K562 (cell line): ENCODE measurements around the gene PPP3CB. TPM values are rescaled to one million over a fixed set of nuclear protein-coding genes. Genes with fewer than 3 reads are reported as not detected.

ENCODE experiments used
- BHLHE40 ChIP-seq: IDR thresholded peaks from 2 replicates; pipeline ENCODE4 v1.6.1; 2011; ENCODE audit warnings: low read length, improper control_type of control experiment
- DMBX1 ChIP-seq: fragments of 250-450 bp; sonication (Bioruptor Pico); IDR thresholded peaks from 2 replicates; pipeline ENCODE4 v1.8.0; 2022; ENCODE audit warnings: inconsistent platforms, mild to moderate bottlenecking, moderate library complexity, borderline replicate concordance
- ETV5 ChIP-seq: sonication (generic); formaldehyde crosslinking; IDR thresholded peaks from 2 replicates; pipeline ENCODE4 v1.4.0; 2020; ENCODE audit warnings: low read depth, mild to moderate bottlenecking, missing genetic modification reagents
- FIP1L1 ChIP-seq: fragments of 200-400 bp; formaldehyde crosslinking; IDR thresholded peaks from 2 replicates; pipeline ENCODE4 v1.6.1; 2018; ENCODE audit warnings: mild to moderate bottlenecking, low read depth, low read length; ENCODE audit not compliant: poor library complexity, severe bottlenecking
- GATA2 ChIP-seq: sonication (generic); formaldehyde crosslinking; IDR thresholded peaks from 2 replicates; pipeline ENCODE4 v1.4.0; 2020; ENCODE audit warnings: mild to moderate bottlenecking, missing genetic modification reagents
- GTF2F1 ChIP-seq: IDR thresholded peaks from 2 replicates; pipeline ENCODE4 v1.6.1; 2011; ENCODE audit warnings: low read depth, low read length, improper control_type of control experiment
- HDAC2 ChIP-seq: fragments of 450-650 bp; IDR thresholded peaks from 2 replicates; pipeline ENCODE4 v1.6.1; 2016; ENCODE audit warnings: mild to moderate bottlenecking
- MITF ChIP-seq: IDR thresholded peaks from 2 replicates; pipeline ENCODE4 v1.6.1; 2014; ENCODE audit warnings: antibody characterized with exemption
- NCOA1 ChIP-seq: fragments of 450-650 bp; IDR thresholded peaks from 2 replicates; pipeline ENCODE4 v1.6.1; 2016; ENCODE audit warnings: low read depth
- NCOR1 ChIP-seq: fragments of 450-650 bp; IDR thresholded peaks from 2 replicates; pipeline ENCODE4 v1.6.1; 2016; ENCODE audit warnings: mild to moderate bottlenecking, moderate library complexity
- NFATC3 ChIP-seq: fragments of 450-650 bp; IDR thresholded peaks from 2 replicates; pipeline ENCODE4 v1.6.1; 2017; ENCODE audit warnings: mild to moderate bottlenecking
- PBX2 ChIP-seq, 2 experiments: IDR thresholded peaks in 1 of 2; conservative IDR thresholded peaks in 1 of 2; 2 replicates each; pipeline ENCODE4 v1.6.1; 2016; ENCODE audit warnings: low read depth in 2 of 2, mild to moderate bottlenecking in 1 of 2, missing compliant biosample characterization in 1 of 2, missing genetic modification characterization in 1 of 2, moderate library complexity in 1 of 2
- ZBTB12 ChIP-seq: fragments of 250-450 bp; sonication (Bioruptor Pico); IDR thresholded peaks from 2 replicates; pipeline ENCODE4 v1.4.0; 2020
- ZKSCAN3 ChIP-seq: fragments of 250-450 bp; sonication (Bioruptor Pico); IDR thresholded peaks from 2 replicates; pipeline ENCODE4 v1.4.0; 2020
- ZNF140 ChIP-seq: fragments of 250-450 bp; sonication (Bioruptor Pico); IDR thresholded peaks from 2 replicates; pipeline ENCODE4 v1.8.0; 2021; ENCODE audit warnings: moderate library complexity, mild to moderate bottlenecking, inconsistent platforms
- ZNF175 ChIP-seq: fragments of 200-800 bp; sonication (Bioruptor generic); IDR thresholded peaks from 2 replicates; pipeline ENCODE4 v1.6.1; 2016; ENCODE audit warnings: low read depth, mild to moderate bottlenecking, missing genetic modification characterization, missing compliant biosample characterization
- polyA plus RNA-seq, 8 experiments: library from polyadenylated mRNA; depleted of rRNA in 4 of 8; stranded (reverse) in 5 of 8; unstranded in 3 of 8; fragments of >200 nt; fragmentation: Nextera tagmentation in 2 of 8; fragmentation: Illumina TruSeq in 1 of 8; extraction: Ambion mirVana in 2 of 8; extraction: Trizol in 1 of 8; gene quantifications; 2 replicates each; pipeline versions ENCODE4 v1.2.1 to v1.2.3, GENCODE V29; 2011 to 2014; ENCODE audit warnings: inconsistent platforms in 1 of 8, missing spikeins in 1 of 8
- total RNA-seq, 7 experiments: library from RNA; depleted of rRNA in 6 of 7; stranded (reverse); fragments of >200 nt in 6 of 7; fragmentation: Illumina TruSeq in 2 of 7; extraction: Trizol in 2 of 7; gene quantifications; 2 replicates each; pipeline versions ENCODE4 v1.2.1 to v1.2.3, GENCODE V29; 2011 to 2021; ENCODE audit warnings: low replicate concordance in 1 of 7
- TF ChIP-seq, protein P1 (sequence below): IDR thresholded peaks from 2 replicates; pipeline ENCODE4 v1.6.1; 2011; ENCODE audit not compliant: insufficient read length; ENCODE audit errors: extremely low read depth
- TF ChIP-seq, protein P2 (sequence below): fragments of 450-650 bp; IDR thresholded peaks from 2 replicates; pipeline ENCODE4 v1.6.1; 2018; ENCODE audit not compliant: partially characterized antibody

Gene PPP3CB
- total and polyA plus RNA-seq, 9 of the 15 experiments (the other 6 are each of a cell fraction or from before 2014, with no cell fraction given) = 9.6 to 27.6 (median 17.8) TPM

DNA sequence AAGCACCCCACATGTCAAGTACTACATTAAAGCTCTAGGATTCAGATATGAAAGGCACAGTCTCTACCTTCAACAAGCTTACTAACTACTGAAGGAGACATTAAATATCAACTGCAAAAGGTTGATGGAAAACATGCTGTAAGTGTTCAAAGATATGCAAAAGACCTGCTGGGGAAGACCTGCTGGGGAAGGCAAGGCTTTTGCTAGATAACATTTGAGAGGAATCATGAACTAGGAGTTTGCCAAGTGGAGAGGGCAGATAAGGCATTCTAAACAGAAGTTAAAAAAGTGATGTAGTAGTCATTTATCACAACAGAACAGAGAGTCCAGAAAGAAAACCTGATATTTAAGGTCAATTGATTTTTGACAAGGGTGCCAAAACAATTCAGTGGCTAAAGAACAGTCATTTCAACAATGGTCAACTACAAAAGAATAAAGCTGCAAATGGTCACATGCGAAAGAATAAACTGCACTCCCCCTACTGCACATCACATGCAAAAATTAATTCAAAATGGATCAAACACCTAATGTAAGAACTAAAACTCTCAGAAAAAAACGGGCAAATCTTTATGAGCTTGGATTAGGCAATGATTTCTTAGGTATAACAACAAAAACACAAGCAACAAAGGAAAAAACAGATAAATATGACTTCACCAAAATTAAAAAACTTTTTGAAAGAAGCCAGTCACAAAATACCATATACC, 39.5 kb downstream of the PPP3CB start (continued):
- TF ChIP-seq, protein P1, sequence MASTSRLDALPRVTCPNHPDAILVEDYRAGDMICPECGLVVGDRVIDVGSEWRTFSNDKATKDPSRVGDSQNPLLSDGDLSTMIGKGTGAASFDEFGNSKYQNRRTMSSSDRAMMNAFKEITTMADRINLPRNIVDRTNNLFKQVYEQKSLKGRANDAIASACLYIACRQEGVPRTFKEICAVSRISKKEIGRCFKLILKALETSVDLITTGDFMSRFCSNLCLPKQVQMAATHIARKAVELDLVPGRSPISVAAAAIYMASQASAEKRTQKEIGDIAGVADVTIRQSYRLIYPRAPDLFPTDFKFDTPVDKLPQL = no peak
- TF ChIP-seq DMBX1 (CRISPR knock-in tag) = peak; percentile 96
- TF ChIP-seq GATA2 = peak; percentile 99
- peak; percentile 93 for TF ChIP-seq ZNF175 (CRISPR knock-in tag)
- peak; percentile 52; the same call in 1 of the 2 replicates for TF ChIP-seq ZBTB12 (CRISPR knock-in tag)
- TF ChIP-seq, protein P2, sequence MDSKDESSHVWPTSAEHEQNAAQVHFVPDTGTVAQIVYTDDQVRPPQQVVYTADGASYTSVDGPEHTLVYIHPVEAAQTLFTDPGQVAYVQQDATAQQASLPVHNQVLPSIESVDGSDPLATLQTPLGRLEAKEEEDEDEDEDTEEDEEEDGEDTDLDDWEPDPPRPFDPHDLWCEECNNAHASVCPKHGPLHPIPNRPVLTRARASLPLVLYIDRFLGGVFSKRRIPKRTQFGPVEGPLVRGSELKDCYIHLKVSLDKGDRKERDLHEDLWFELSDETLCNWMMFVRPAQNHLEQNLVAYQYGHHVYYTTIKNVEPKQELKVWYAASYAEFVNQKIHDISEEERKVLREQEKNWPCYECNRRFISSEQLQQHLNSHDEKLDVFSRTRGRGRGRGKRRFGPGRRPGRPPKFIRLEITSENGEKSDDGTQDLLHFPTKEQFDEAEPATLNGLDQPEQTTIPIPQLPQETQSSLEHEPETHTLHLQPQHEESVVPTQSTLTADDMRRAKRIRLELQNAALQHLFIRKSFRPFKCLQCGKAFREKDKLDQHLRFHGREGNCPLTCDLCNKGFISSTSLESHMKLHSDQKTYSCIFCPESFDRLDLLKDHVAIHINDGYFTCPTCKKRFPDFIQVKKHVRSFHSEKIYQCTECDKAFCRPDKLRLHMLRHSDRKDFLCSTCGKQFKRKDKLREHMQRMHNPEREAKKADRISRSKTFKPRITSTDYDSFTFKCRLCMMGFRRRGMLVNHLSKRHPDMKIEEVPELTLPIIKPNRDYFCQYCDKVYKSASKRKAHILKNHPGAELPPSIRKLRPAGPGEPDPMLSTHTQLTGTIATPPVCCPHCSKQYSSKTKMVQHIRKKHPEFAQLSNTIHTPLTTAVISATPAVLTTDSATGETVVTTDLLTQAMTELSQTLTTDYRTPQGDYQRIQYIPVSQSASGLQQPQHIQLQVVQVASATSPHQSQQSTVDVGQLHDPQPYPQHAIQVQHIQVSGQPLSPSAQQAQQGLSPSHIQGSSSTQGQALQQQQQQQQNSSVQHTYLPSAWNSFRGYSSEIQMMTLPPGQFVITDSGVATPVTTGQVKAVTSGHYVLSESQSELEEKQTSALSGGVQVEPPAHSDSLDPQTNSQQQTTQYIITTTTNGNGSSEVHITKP = peak; percentile 40
- peak; percentile 61; the same call in 1 of the 2 replicates for TF ChIP-seq BHLHE40
- TF ChIP-seq MITF = no peak
- TF ChIP-seq NCOR1 = peak; percentile 100
- no peak for TF ChIP-seq PBX2 (CRISPR knock-in tag; IDR thresholded peaks at IDR 0.05; ENCODE audit: low read depth)
- TF ChIP-seq PBX2 (tag; conservative IDR thresholded peaks at IDR 0.05; ENCODE audit: low read depth) = peak; percentile 94
- peak; percentile 97 for TF ChIP-seq NFATC3
- TF ChIP-seq HDAC2 = peak; percentile 99
- TF ChIP-seq ETV5 = peak; percentile 63; the same call in 1 of the 2 replicates
- no peak for TF ChIP-seq ZKSCAN3
- peak; percentile 95 for TF ChIP-seq NCOA1
- TF ChIP-seq GTF2F1 = peak; percentile 35; the same call in 1 of the 2 replicates
- no peak for TF ChIP-seq ZNF140 (CRISPR knock-in tag)
- no peak for TF ChIP-seq FIP1L1
